SU-DHL-6 (cell line): ENCODE results near the gene OTUD1.

Experiments
- H2AFZ ChIP-seq: fragments of 200-600 bp; sonication (generic); 2 replicates; pipeline ENCODE4 v1.6.1; 2014; ENCODE audit warnings: low read depth, mild to moderate bottlenecking, moderate library complexity, mixed read lengths, antibody characterized with exemption, low read length; ENCODE audit not compliant: severe bottlenecking
- H3F3A ChIP-seq: fragments of 200-600 bp; shearing (Covaris generic); 2 replicates; pipeline ENCODE4 v1.6.0; 2016; ENCODE audit warnings: antibody characterized with exemption, mild to moderate bottlenecking; ENCODE audit not compliant: insufficient read depth
- H3K27ac ChIP-seq: fragments of 200-600 bp; sonication (generic); 2 replicates; pipeline ENCODE4 v1.5.1; 2016; ENCODE audit warnings: low read depth, mild to moderate bottlenecking, low read length, moderate library complexity, mixed read lengths
- H3K27me3 ChIP-seq: fragments of 200-600 bp; sonication (generic), shearing (Covaris generic); 2 replicates; pipeline ENCODE4 v1.6.0; 2014; ENCODE audit warnings: mild to moderate bottlenecking, low read length
- H3K36me3 ChIP-seq: fragments of 200-600 bp; sonication (generic); 2 replicates; pipeline ENCODE4 v1.6.1; 2014; ENCODE audit warnings: mild to moderate bottlenecking, low read length, mixed read lengths
- H3K4me2 ChIP-seq: fragments of 300-600, 200-600 bp; shearing (Covaris generic), sonication (generic); 2 replicates; pipeline ENCODE4 v1.6.0; 2014; ENCODE audit warnings: low read length, low read depth, mild to moderate bottlenecking; ENCODE audit not compliant: poor library complexity, severe bottlenecking
- H3K4me3 ChIP-seq: fragments of 200-600 bp; sonication (generic); 2 replicates; pipeline ENCODE4 v1.5.1; 2014; ENCODE audit warnings: antibody characterized with exemption, low read length, mild to moderate bottlenecking, mixed read lengths; ENCODE audit not compliant: insufficient read depth, poor library complexity, severe bottlenecking
- H3K79me2 ChIP-seq: fragments of 200-600 bp; sonication (generic); 2 replicates; pipeline ENCODE4 v1.6.1; 2014; ENCODE audit warnings: mild to moderate bottlenecking, low read length, moderate library complexity; ENCODE audit not compliant: insufficient read depth
- H3K9ac ChIP-seq: fragments of 200-600 bp; sonication (generic); 2 replicates; pipeline ENCODE4 v1.7.0; 2014; ENCODE audit warnings: mild to moderate bottlenecking, low read length
- H3K9me2 ChIP-seq: fragments of 200-600 bp; sonication (generic); replicated peaks from 2 replicates; pipeline ENCODE4 v1.6.1; 2014; ENCODE audit warnings: low read length; ENCODE audit not compliant: insufficient read depth
- H3K9me3 ChIP-seq: fragments of 200-600 bp; sonication (generic); 2 replicates; pipeline ENCODE4 v1.6.1; 2014; ENCODE audit warnings: low read length, mixed read lengths; ENCODE audit not compliant: insufficient read depth
- H4K20me1 ChIP-seq: fragments of 200-600 bp; sonication (generic); 2 replicates; pipeline ENCODE4 v1.6.1; 2014; ENCODE audit warnings: low read depth, mild to moderate bottlenecking, antibody characterized with exemption, low read length, moderate library complexity, mixed read lengths
- CTCF ChIP-seq: fragments of 200-600 bp; sonication (generic); IDR thresholded peaks from one replicate; pipeline ENCODE4 v1.5.1; 2017; ENCODE audit warnings: antibody characterized with exemption, mild to moderate bottlenecking, low read length, moderate library complexity; ENCODE audit not compliant: insufficient read depth, poor library complexity, severe bottlenecking
- EZH2phosphoT487 ChIP-seq: fragments of 200-600 bp; sonication (generic), shearing (Covaris generic); conservative IDR thresholded peaks from 2 replicates; pipeline ENCODE4 v1.6.1; 2018; ENCODE audit warnings: mild to moderate bottlenecking, antibody characterized with exemption, low read length, moderate library complexity, mixed read lengths

OTUD1 gene

GRCh38 chr10:23457632-23458417 is 18.9 kb downstream of the OTUD1 start:
- no peaks in the 10 kb centered on the region for H3K9me2 ChIP-seq
- no peak overlapping the region for H3K27ac ChIP-seq
- no peaks in the 10 kb centered on the region for H3K79me2 ChIP-seq
- H3K36me3 ChIP-seq = no peaks in the 10 kb centered on the region
- H3K9me3 ChIP-seq = no peaks in the 10 kb centered on the region
- no peaks in the 10 kb centered on the region for H4K20me1 ChIP-seq
- H3K4me2 ChIP-seq = no peak overlapping the region
- no peak overlapping the region for H3K4me3 ChIP-seq
- H2AFZ ChIP-seq = no peak overlapping the region
- no peaks in the 10 kb centered on the region for H3F3A ChIP-seq
- no peak overlapping the region for H3K9ac ChIP-seq
- TF ChIP-seq EZH2phosphoT487 (no peak), CTCF (no peak)
- no peaks in the 10 kb centered on the region for H3K27me3 ChIP-seq

- Histone ChIP-seq H3K36me3 (no peaks in the 10 kb centered on the region), H3K79me2 (no peaks in the 10 kb centered on the region), H3K27me3 (no peaks in the 10 kb centered on the region), H3K4me3 (no peak overlapping the region), H3K27ac (no peak overlapping the region), H3K9me3 (no peaks in the 10 kb centered on the region), H3K9me2 (no peaks in the 10 kb centered on the region), H3K9ac (no peak overlapping the region), H3F3A (no peaks in the 10 kb centered on the region), H2AFZ (no peak overlapping the region), H3K4me2 (no peak overlapping the region), H4K20me1 (no peaks in the 10 kb centered on the region)
- TF ChIP-seq EZH2phosphoT487 (no peak), CTCF (no peak)
Measured at GRCh38 chr10:23459308-23459939, 20.5 kb downstream of the OTUD1 start.

- H3K27ac ChIP-seq = no peak overlapping the region
- no peak for TF ChIP-seq CTCF
- no peak for TF ChIP-seq EZH2phosphoT487
- no peak overlapping the region for H3K4me3 ChIP-seq
- H3F3A ChIP-seq = no peaks in the 10 kb centered on the region
- H3K36me3 ChIP-seq = no peaks in the 10 kb centered on the region
- H3K79me2 ChIP-seq = no peaks in the 10 kb centered on the region
- no peaks in the 10 kb centered on the region for H3K27me3 ChIP-seq
- H3K9me2 ChIP-seq = no peaks in the 10 kb centered on the region
- no peaks in the 10 kb centered on the region for H4K20me1 ChIP-seq
- no peak overlapping the region for H2AFZ ChIP-seq
- no peak overlapping the region for H3K4me2 ChIP-seq
- no peaks in the 10 kb centered on the region for H3K9me3 ChIP-seq
- no peak overlapping the region for H3K9ac ChIP-seq
Measured at GRCh38 chr10:23461557-23461956, 22.7 kb downstream of the OTUD1 start.
